ENCODE results near the gene TFDP2.

GRCh38 chr3:142115867-142116668 lies 33.3 kb downstream of the TFDP2 start:
- TF ChIP-seq, protein P1, sequence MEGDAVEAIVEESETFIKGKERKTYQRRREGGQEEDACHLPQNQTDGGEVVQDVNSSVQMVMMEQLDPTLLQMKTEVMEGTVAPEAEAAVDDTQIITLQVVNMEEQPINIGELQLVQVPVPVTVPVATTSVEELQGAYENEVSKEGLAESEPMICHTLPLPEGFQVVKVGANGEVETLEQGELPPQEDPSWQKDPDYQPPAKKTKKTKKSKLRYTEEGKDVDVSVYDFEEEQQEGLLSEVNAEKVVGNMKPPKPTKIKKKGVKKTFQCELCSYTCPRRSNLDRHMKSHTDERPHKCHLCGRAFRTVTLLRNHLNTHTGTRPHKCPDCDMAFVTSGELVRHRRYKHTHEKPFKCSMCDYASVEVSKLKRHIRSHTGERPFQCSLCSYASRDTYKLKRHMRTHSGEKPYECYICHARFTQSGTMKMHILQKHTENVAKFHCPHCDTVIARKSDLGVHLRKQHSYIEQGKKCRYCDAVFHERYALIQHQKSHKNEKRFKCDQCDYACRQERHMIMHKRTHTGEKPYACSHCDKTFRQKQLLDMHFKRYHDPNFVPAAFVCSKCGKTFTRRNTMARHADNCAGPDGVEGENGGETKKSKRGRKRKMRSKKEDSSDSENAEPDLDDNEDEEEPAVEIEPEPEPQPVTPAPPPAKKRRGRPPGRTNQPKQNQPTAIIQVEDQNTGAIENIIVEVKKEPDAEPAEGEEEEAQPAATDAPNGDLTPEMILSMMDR (IDR thresholded peaks at IDR 0.05) = no peak
- TF ChIP-seq POLR2A (IDR thresholded peaks at IDR 0.05) = no peak
